Astrocyte (in vitro differentiated cells and primary cell): ENCODE data around the gene FBXO44. TPM values are rescaled to one million over a fixed set of nuclear protein-coding genes. Genes with fewer than 3 reads are reported as not detected.

Experiments used
- DNase-seq: peaks from one replicate; pipeline ENCODE4 v3.0.0-alpha.2; 2010; ENCODE audit warnings: low read depth
- FAIRE-seq: peaks from 2 replicates; lab custom pipeline; 2011; peaks lifted over from hg19 to GRCh38; lab: Jason Lieb, UNC
- H2AFZ ChIP-seq: 2 replicates; pipeline ENCODE4 v1.6.0; 2012; ENCODE audit warnings: low read depth, low read length, inconsistent platforms
- H3K27ac ChIP-seq: 2 replicates; pipeline ENCODE4 v1.5.1; 2011; ENCODE audit warnings: low read depth, low read length, inconsistent platforms
- H3K27me3 ChIP-seq: 2 replicates; pipeline ENCODE4 v1.6.0; 2011; ENCODE audit warnings: low read length, inconsistent platforms; ENCODE audit not compliant: insufficient read depth
- H3K36me3 ChIP-seq: 2 replicates; pipeline ENCODE4 v1.5.1; 2011; ENCODE audit warnings: low read length, inconsistent platforms; ENCODE audit not compliant: insufficient read depth
- H3K4me1 ChIP-seq: 2 replicates; pipeline ENCODE4 v1.5.1; 2011; ENCODE audit warnings: low read length, inconsistent platforms; ENCODE audit not compliant: insufficient read depth
- H3K4me2 ChIP-seq: 2 replicates; pipeline ENCODE4 v1.6.0; 2012; ENCODE audit warnings: low read length, inconsistent platforms
- H3K4me3 ChIP-seq: 2 replicates; pipeline ENCODE4 v1.5.1; 2011; ENCODE audit warnings: low read depth, mild to moderate bottlenecking, low read length, inconsistent platforms; ENCODE audit not compliant: insufficient read depth
- H3K79me2 ChIP-seq: 2 replicates; pipeline ENCODE4 v1.6.0; 2012; ENCODE audit warnings: mild to moderate bottlenecking, low read length, inconsistent platforms; ENCODE audit not compliant: insufficient read depth
- H3K9ac ChIP-seq: 2 replicates; pipeline ENCODE4 v1.6.0; 2012; ENCODE audit warnings: mild to moderate bottlenecking, low read length, inconsistent platforms
- H3K9me3 ChIP-seq: 2 replicates; pipeline ENCODE4 v1.5.1; 2012; ENCODE audit warnings: low read depth, mild to moderate bottlenecking, low read length, inconsistent platforms; ENCODE audit not compliant: insufficient read depth
- H4K20me1 ChIP-seq: 2 replicates; pipeline ENCODE4 v1.6.0; 2012; ENCODE audit warnings: low read length, inconsistent platforms; ENCODE audit not compliant: insufficient read depth
- H3K27ac Mint-ChIP-seq: one replicate; pipeline ENCODE4 v1.8.0; 2021; ENCODE audit warnings: mild to moderate bottlenecking, mixed read lengths; ENCODE audit not compliant: unreplicated experiment
- H3K27me3 Mint-ChIP-seq: one replicate; pipeline ENCODE4 v1.8.0; 2021; ENCODE audit warnings: low read depth, mixed read lengths; ENCODE audit not compliant: unreplicated experiment
- H3K36me3 Mint-ChIP-seq: one replicate; pipeline ENCODE4 v1.8.0; 2021; ENCODE audit warnings: low read depth, mixed read lengths; ENCODE audit not compliant: unreplicated experiment
- H3K4me1 Mint-ChIP-seq: one replicate; pipeline ENCODE4 v1.8.0; 2021; ENCODE audit warnings: low read depth, mixed read lengths; ENCODE audit not compliant: unreplicated experiment
- H3K4me3 Mint-ChIP-seq: one replicate; pipeline ENCODE4 v1.8.0; 2021; ENCODE audit warnings: mild to moderate bottlenecking, moderate library complexity, mixed read lengths; ENCODE audit not compliant: unreplicated experiment
- H3K9me3 Mint-ChIP-seq: one replicate; pipeline ENCODE4 v1.8.0; 2021; ENCODE audit warnings: mild to moderate bottlenecking, mixed read lengths; ENCODE audit not compliant: unreplicated experiment
- CTCF ChIP-seq: IDR thresholded peaks from 2 replicates; pipeline ENCODE4 v1.5.1; 2011; ENCODE audit warnings: low read depth, mild to moderate bottlenecking, inconsistent platforms, low read length, moderate library complexity; ENCODE audit not compliant: insufficient read depth
- EZH2 ChIP-seq: IDR thresholded peaks from 2 replicates; pipeline ENCODE4 v1.6.1; 2012; ENCODE audit warnings: mild to moderate bottlenecking, low read length, inconsistent platforms; ENCODE audit not compliant: insufficient read depth
- total RNA-seq: library from RNA; stranded (reverse); gene quantifications from 2 replicates; pipeline ENCODE4 v1.2.1, GENCODE V29; 2021

Gene FBXO44
- total RNA-seq, 1 donor from 2014 or later: 31.6 TPM

- H2AFZ ChIP-seq: no peak overlapping the region
- no peak overlapping the region for H3K9ac ChIP-seq
- Mint-ChIP-seq H3K36me3 (peaks cover 2% of the 10 kb centered on the region), H3K9me3 (no peaks in the 10 kb centered on the region), H3K4me1 (no peaks in the 10 kb centered on the region), H3K27ac (no peak overlapping the region), H3K27me3 (peaks cover 63% of the 10 kb centered on the region), H3K4me3 (no peak overlapping the region)
- H3K79me2 ChIP-seq: no peaks in the 10 kb centered on the region
- H3K4me3 ChIP-seq: no peak overlapping the region
- peaks cover 4% of the 10 kb centered on the region for H3K27me3 ChIP-seq
- FAIRE-seq (no peak), DNase-seq (no peak)
- no peaks in the 10 kb centered on the region for H4K20me1 ChIP-seq
- TF ChIP-seq EZH2: no peak
- no peak for TF ChIP-seq CTCF
- H3K4me2 ChIP-seq: no peak overlapping the region
- no peaks in the 10 kb centered on the region for H3K36me3 ChIP-seq
- no peaks in the 10 kb centered on the region for H3K4me1 ChIP-seq
- no peaks in the 10 kb centered on the region for H3K9me3 ChIP-seq
- no peak overlapping the region for H3K27ac ChIP-seq
Observed at GRCh38 chr1:11622398-11622797, 32.3 kb upstream of the FBXO44 start.

GRCh38 chr1:11623702-11624101 lies 31.0 kb upstream of the FBXO44 start:
- Histone ChIP-seq H2AFZ (no peak overlapping the region), H3K4me1 (no peaks in the 10 kb centered on the region), H3K4me3 (no peak overlapping the region), H3K79me2 (no peaks in the 10 kb centered on the region), H3K9ac (no peak overlapping the region), H3K27me3 (peaks cover 4% of the 10 kb centered on the region), H3K9me3 (no peaks in the 10 kb centered on the region), H3K4me2 (no peak overlapping the region), H3K27ac (no peak overlapping the region), H3K36me3 (no peaks in the 10 kb centered on the region), H4K20me1 (no peaks in the 10 kb centered on the region)
- no peaks in the 10 kb centered on the region for H3K4me1 Mint-ChIP-seq
- no peak for DNase-seq
- H3K27me3 Mint-ChIP-seq: peaks cover 58% of the 10 kb centered on the region
- FAIRE-seq: no peak
- H3K27ac Mint-ChIP-seq: no peak overlapping the region
- H3K4me3 Mint-ChIP-seq: peak overlapping the region; percentile 31
- no peak for TF ChIP-seq EZH2
- no peak for TF ChIP-seq CTCF
- peaks cover 2% of the 10 kb centered on the region for H3K36me3 Mint-ChIP-seq
- H3K9me3 Mint-ChIP-seq: no peaks in the 10 kb centered on the region

DNA sequence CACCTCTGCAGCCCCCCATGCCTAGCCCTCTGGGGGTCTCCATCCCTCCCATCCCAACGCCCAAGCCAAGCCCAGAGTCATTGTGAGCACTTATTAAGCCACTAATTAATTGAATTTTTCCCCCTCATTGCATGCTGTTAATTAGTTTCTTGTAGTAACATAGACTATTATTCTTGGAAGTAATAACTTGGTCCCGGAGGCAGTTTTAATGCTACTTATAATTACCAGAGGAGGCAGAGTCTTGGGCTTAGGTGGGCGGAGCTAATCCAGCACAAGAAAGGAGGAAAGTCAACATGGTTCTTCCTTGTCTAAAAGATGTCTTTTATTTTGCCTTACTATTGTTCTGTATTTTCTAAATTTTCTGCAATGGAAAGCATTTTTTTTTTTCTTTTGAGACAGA lies 28.1 kb upstream of the FBXO44 start:
- H3K9me3 Mint-ChIP-seq: no peaks in the 10 kb centered on the region

More for the DNA sequence above, 28.1 kb upstream of the FBXO44 start:
- Histone ChIP-seq H3K9ac (no peak overlapping the region), H3K4me2 (no peak overlapping the region), H3K4me3 (no peak overlapping the region), H3K4me1 (no peaks in the 10 kb centered on the region), H2AFZ (no peak overlapping the region), H3K36me3 (no peaks in the 10 kb centered on the region), H3K27ac (no peak overlapping the region), H3K27me3 (peaks cover 8% of the 10 kb centered on the region), H3K79me2 (no peaks in the 10 kb centered on the region), H4K20me1 (no peaks in the 10 kb centered on the region), H3K9me3 (no peaks in the 10 kb centered on the region)
- H3K27me3 Mint-ChIP-seq: peaks cover 62% of the 10 kb centered on the region
- no peak for FAIRE-seq
- H3K4me3 Mint-ChIP-seq: no peak overlapping the region
- H3K36me3 Mint-ChIP-seq: peaks cover 2% of the 10 kb centered on the region
- TF ChIP-seq CTCF: no peak
- no peak for TF ChIP-seq EZH2
- no peak for DNase-seq
- H3K4me1 Mint-ChIP-seq: no peaks in the 10 kb centered on the region
- no peak overlapping the region for H3K27ac Mint-ChIP-seq
